ENCODE measurements around the gene FAM222A.

FAM222A gene

GRCh38 chr12:109726511-109727038 lies 12.9 kb downstream of the FAM222A start:
- Histone ChIP-seq H3K27ac (ENCODE audit: extremely low read depth, low read depth, low read length) (no peak overlapping the region), H3K36me3 (ENCODE audit: control insufficient read depth in 2 of 2, insufficient read depth in 1 of 2, low read length in 2 of 2) (no peaks in the 10 kb centered on the region), H3K9me3 (ENCODE audit: control insufficient read depth, insufficient read depth, low read depth, low read length) (no peaks in the 10 kb centered on the region), H3K4me3 (ENCODE audit: low read depth, low read length) (no peak overlapping the region), H3K4me1 (ENCODE audit: control insufficient read depth, insufficient read depth, low read length) (no peaks in the 10 kb centered on the region)
- no peak for TF ChIP-seq ZNF140 (tag by site-specific recombination; IDR thresholded peaks at IDR 0.05)
- POLR2A ChIA-PET: interaction anchor here (0.6 kb wide), 1 partner anchor 1497 kb away, joined by 4 read pairs; no protein-coding TSS in a partner anchor
- CTCF ChIA-PET: interaction anchor here (0.6 kb wide), 1 partner anchor 17 kb away, joined by 3 read pairs; no protein-coding TSS in a partner anchor

- ChIA-PET POLR2A (no interaction called here), CTCF (no interaction called here)
- H3K4me1 ChIP-seq (ENCODE audit: control insufficient read depth, insufficient read depth, low read length): no peaks in the 10 kb centered on the region
- H3K27ac ChIP-seq (ENCODE audit: extremely low read depth, low read depth, low read length): no peak overlapping the region
- H3K9me3 ChIP-seq (ENCODE audit: control insufficient read depth, insufficient read depth, low read depth, low read length): no peaks in the 10 kb centered on the region
- TF ChIP-seq PRDM2 (tag by site-specific recombination; IDR thresholded peaks at IDR 0.05; ENCODE audit: borderline replicate concordance) (no peak), ZNF302 (tag by site-specific recombination; IDR thresholded peaks at IDR 0.05; ENCODE audit: low read depth) (no peak), ZBTB1 (tag by site-specific recombination; IDR thresholded peaks at IDR 0.05) (no peak), ZNF623 (tag by site-specific recombination; IDR thresholded peaks at IDR 0.05) (no peak), ZXDB (tag by site-specific recombination; IDR thresholded peaks at IDR 0.05) (no peak), ZSCAN23 (tag by site-specific recombination; IDR thresholded peaks at IDR 0.05) (no peak), BCL6B (tag by site-specific recombination; IDR thresholded peaks at IDR 0.05) (no peak), HOXA7 (CRISPR knock-in tag; IDR thresholded peaks at IDR 0.05; ENCODE audit: borderline replicate concordance) (no peak), ZNF488 (tag by site-specific recombination; IDR thresholded peaks at IDR 0.05) (no peak)
- H3K36me3 ChIP-seq (ENCODE audit: control insufficient read depth in 2 of 2, insufficient read depth in 1 of 2, low read length in 2 of 2): no peaks in the 10 kb centered on the region
- no peak overlapping the region for H3K4me3 ChIP-seq (ENCODE audit: low read depth, low read length)
These were observed 13.6 kb downstream of the FAM222A start for GRCh38 chr12:109727039-109727723.

- H3K36me3 ChIP-seq (ENCODE audit: control insufficient read depth in 2 of 2, insufficient read depth in 1 of 2, low read length in 2 of 2): no peaks in the 10 kb centered on the region
- no peak overlapping the region for H3K4me3 ChIP-seq (ENCODE audit: low read depth, low read length)
- ChIA-PET POLR2A (no interaction called here), CTCF (no interaction called here)
- TF ChIP-seq TRIM28 (IDR thresholded peaks at IDR 0.05; ENCODE audit: borderline replicate concordance, low read length) (no peak), ZFHX2 (tag by site-specific recombination; conservative IDR thresholded peaks at IDR 0.05) (peak; percentile 93), EGR2 (tag by site-specific recombination; IDR thresholded peaks at IDR 0.05; ENCODE audit: low read depth) (peak; percentile 91)
- H3K27ac ChIP-seq (ENCODE audit: extremely low read depth, low read depth, low read length): no peak overlapping the region
- H3K9me3 ChIP-seq (ENCODE audit: control insufficient read depth, insufficient read depth, low read depth, low read length): no peaks in the 10 kb centered on the region
- H3K4me1 ChIP-seq (ENCODE audit: control insufficient read depth, insufficient read depth, low read length): no peaks in the 10 kb centered on the region
These were observed 14.4 kb downstream of the FAM222A start for GRCh38 chr12:109727746-109728726.

Data from HEK293 (cell line).